ENCODE data around the gene TMEM150C.
"Not testable (repeated sequence)": the region's sequence is repeated elsewhere in the genome, so short reads cannot be mapped to it uniquely, and the experiment has no call there.

The TMEM150C gene

GRCh38 chr4:82515705-82516104 lies 46.1 kb downstream of the TMEM150C start:
- DNase-seq (ENCODE audit: low read depth in 2 of 2): no peak

GRCh38 chr4:82513382-82513781 lies 48.4 kb downstream of the TMEM150C start:
- DNase-seq (ENCODE audit: low read depth in 2 of 2): no peak

- no peak for DNase-seq (ENCODE audit: low read depth in 2 of 2)
Observed at GRCh38 chr4:82510216-82510615, 51.6 kb downstream of the TMEM150C start.

DNA sequence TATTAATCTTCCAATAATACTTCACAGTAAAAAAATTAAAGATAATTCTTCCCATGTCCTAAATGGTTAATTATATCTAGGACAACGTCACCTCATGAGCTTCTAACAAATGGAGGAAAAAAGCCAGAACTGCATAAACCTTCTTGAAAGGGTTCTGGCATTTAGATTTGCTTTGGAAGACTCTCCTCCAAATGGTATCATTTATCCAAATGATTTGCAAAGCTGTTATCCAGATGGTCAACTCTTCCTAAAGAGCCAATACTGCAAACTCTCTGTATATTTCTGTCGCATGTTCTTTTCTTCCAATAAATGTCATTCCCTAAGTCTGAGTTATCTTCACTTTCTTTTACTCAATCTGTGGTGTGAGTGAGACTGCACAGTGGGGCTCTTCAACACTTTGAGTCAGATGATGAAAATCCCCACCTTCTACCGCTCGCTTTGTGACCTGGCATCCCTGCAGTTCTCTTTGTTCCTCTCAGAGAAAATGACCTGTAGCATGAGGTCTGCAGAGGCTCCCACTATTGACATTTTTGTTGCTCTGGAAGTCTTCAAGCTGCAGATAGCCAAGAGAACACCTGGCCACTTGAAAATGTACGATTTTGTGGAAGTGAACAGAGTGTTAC lies 52.9 kb downstream of the TMEM150C start:
- no peak for DNase-seq (ENCODE audit: low read depth in 2 of 2)

DNA sequence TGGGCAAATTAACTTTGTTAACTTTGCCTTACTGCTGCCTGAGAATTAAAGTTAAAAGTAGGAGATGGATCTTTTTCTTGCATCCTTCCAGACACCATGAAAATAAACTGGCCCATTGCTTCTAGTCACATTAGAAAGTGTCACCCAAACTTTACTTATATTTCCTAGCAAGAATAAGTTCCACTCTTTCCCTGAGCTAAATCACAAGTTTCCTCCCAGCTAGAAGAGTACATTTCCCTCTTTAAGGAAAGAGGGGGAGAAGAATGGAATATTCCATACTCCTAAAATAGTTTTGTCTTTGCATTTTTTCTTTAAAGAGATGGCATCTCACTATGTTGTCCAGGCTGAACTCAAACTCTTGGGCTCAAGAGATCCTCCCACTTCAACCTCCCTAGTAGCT lies 53.8 kb downstream of the TMEM150C start:
- no peak for DNase-seq (ENCODE audit: low read depth in 2 of 2)

GRCh38 chr4:82501154-82501442 lies 60.7 kb downstream of the TMEM150C start:
- DNase-seq (ENCODE audit: low read depth in 2 of 2): no peak

DNA sequence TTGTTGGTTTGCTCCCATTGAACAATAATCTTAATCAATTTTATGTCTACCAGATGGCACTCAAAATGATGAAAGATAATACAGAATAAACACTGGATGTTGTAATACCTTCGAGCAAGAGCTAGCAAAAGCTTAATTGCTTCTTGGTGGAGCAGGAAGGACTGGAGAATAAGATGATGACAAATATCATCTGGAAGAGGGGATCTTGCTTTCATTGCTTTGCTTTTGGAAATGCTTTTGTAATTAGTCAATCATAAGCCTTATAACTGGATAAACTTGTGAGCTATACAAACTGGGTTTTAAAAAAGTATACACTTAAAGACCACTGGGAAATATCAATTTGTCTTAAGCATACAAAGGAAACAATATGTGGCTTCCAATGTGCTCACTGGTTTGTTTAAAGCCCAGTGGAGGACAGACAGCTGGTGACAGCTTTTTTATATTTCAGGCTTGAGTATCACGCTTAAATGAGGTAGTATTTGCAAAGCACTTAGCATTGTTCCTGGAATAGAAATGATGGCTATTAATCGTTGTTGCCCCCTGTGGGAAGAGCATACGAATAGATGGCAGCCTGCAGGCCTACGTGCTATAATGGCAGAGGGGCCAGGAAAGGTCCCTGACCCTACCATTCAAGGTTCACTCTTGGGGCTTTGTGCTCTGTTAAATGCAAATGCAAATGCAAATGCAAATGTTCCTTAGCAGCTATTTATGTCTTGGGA lies 61.2 kb downstream of the TMEM150C start:
- DNase-seq (ENCODE audit: low read depth in 2 of 2): no peak

DNA sequence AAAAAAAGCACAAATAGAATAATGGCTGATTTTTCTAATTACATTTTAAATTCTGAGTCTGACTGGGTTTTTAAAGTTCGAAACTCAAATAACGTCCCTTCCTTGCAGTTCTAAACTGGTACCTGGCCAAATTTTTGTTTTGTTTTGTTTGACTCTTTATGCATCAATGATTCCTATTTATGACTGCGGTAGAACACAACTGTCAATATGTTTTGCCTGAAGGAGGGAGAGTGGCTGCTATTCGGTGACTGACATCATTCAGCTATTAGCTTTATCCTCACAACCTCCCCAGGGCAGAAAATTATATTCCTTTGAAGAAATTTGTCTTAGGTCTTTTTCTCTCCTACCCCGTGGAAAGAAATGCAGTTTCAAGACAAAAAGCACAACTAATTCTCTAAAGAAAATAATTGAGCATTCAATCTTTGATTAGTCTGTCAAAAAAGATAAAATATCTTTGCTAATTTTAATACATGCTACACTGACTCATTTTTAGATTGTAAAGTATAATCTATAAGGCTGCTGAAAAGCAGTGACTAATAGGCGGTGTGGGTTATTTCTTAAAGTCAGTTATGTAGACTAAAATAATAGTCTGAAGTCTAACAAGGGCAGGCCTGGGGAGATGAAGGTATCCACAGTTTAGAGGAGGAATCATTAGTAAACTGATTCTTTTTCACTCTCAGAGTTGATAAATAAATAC lies 61.9 kb downstream of the TMEM150C start:
- DNase-seq (ENCODE audit: low read depth in 2 of 2): no peak

- DNase-seq (ENCODE audit: low read depth in 2 of 2): no peak
Observed at GRCh38 chr4:82496349-82496748, 65.4 kb downstream of the TMEM150C start.

DNA sequence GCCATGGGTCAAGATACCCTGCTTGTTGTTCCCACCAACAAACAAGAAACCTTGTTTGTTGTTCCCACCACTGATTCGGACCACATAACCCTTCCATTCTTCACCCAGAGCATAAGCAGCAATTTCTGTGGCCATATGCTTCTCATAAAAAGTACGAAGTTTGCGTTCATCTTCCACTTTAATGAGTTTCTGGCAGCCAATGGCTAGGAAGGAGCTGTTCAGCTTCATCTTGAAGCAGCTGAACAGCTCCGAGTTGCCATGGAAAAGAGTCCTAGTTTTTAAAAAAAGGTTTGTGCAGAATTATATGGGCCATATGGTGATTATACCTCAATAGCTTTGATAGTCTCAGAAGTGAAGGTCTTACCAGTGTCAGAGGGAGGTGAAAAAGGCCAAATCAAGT lies 66.1 kb downstream of the TMEM150C start:
- no peak for DNase-seq (ENCODE audit: low read depth in 2 of 2)

- no peak for DNase-seq (ENCODE audit: low read depth in 2 of 2)
Observed at GRCh38 chr4:82493721-82494425, 67.9 kb downstream of the TMEM150C start.

GRCh38 chr4:82491251-82491960 lies 70.4 kb downstream of the TMEM150C start:
- no peak for DNase-seq (ENCODE audit: low read depth in 2 of 2)

- no peak for DNase-seq (ENCODE audit: low read depth in 2 of 2)
Observed at GRCh38 chr4:82489987-82490386, 71.8 kb downstream of the TMEM150C start.

GRCh38 chr4:82489076-82489475 lies 72.7 kb downstream of the TMEM150C start:
- no peak for DNase-seq (ENCODE audit: low read depth in 2 of 2)

DNA sequence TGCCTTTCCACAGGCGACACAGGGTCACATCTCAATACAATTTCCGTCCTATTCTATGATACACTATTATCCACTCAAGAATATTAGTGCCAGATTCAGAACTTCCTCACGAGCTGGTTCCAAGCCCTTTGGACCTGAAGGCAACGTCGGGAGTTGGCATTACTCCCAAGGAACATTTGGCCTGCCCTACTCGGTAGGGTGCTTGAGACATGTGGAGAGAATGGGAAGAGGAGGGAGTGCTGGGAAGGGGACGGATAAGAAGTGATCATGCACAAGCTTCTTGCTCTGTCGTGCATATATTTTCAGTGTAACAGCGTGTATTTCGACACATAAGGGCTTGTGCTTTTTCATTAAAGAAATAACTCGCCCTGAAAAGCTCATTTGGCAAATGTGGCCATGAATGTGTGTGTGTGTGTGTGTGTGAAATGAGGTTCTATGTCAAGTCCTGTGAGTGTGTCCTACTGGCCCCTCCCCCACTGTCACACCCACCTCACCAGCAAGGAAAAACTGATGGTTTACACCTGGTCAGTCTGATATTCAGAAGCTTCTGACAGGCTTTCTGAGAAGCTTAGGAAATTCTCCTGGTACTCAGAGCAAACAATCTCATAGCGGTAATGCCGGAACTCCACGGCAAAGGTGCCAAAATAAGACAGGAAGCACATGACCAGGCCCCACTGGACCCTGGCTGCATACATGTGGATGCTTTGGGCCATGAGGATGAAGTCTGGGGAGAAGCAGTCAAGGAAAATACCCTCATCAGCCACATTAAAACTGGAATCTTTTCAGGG lies 76.6 kb downstream of the TMEM150C start:
- DNase-seq (ENCODE audit: low read depth in 2 of 2): no peak

GRCh38 chr4:82482387-82482786 lies 79.4 kb downstream of the TMEM150C start:
- no peak for DNase-seq (ENCODE audit: low read depth in 2 of 2)

GRCh38 chr4:82481506-82481840 lies 80.3 kb downstream of the TMEM150C start:
- DNase-seq (ENCODE audit: low read depth in 2 of 2): no peak

DNA sequence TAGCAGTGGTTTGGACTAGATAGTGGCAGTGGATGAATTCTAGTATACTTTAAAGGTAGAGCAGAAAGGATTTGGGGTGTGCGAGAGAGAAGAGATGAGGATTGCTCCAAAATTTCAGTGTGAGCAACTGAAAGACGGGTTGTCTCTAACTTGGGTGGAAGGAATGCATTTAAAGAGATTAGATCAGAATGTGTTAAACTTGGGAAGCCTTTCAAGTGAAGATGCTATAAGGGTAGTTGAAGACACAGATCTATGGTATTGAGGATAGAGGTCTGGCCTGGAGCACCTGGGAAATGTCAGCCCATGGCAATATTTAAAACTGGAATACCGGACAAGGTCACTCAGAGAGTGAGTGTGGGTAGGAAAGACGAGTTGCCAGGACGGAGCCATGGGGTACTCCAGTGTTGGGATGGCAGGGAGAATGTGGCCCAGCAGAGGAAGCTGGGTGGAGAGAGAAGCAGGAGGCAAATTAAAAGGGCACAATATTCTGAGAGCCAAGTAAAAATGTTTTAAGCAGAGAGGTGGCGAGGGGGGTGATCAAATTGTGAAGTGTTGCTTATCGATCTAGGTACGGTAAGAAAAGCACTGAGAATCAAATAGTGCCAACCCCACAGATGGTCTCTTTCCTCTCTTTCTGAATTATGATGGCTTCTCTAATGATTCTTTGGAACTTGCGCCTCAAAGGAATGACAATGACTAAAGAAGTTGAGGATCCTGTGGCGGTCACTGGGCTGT lies 80.8 kb downstream of the TMEM150C start:
- no peak for DNase-seq (ENCODE audit: low read depth in 2 of 2)

GRCh38 chr4:82479562-82479961 lies 82.2 kb downstream of the TMEM150C start:
- DNase-seq (ENCODE audit: low read depth in 2 of 2): no peak

- DNase-seq (ENCODE audit: low read depth in 2 of 2): not testable (repeated sequence)
Observed at GRCh38 chr4:82477469-82477868, 84.3 kb downstream of the TMEM150C start.

DNA sequence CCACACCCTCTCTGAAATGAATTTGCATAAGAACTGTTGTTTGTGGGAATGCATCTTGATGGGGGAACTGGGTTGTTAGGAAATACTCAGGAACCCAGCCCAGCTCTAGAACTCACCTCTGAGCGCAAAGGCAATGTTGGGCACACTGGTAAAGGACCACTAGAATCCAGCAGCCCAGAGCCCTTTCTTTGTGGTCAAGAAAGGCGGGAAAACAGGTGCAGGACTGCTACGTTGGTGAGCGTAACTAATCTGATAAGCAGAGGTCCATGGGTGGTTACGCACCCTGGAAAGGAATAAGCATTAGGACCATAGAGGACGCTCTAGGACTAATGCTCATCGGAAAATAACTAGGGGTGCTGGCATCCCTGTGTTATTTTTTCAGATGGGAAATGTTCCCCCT lies 85.9 kb downstream of the TMEM150C start:
- DNase-seq (ENCODE audit: low read depth in 2 of 2): not testable (repeated sequence)

All from stimulated activated CD8-positive, alpha-beta memory T cell treated with anti-CD3 and anti-CD28 coated beads, Interleukin-2, amount 100 ng/mL, for 48 hours (primary cell).